ENCODE results near the gene ZNF219.

GRCh38 chr14:21057803-21058675 lies 40.4 kb downstream of the ZNF219 start, which contains the start of gene RNASE8:
- TF ChIP-seq ZNF501 (CRISPR knock-in tag; IDR thresholded peaks at IDR 0.05), result no peak; the same call in 1 of the 2 replicates
- no peak for TF ChIP-seq ZNF704 (CRISPR knock-in tag; IDR thresholded peaks at IDR 0.05; ENCODE audit: borderline replicate concordance)

All from HepG2 (cell line).